Keratinocyte (primary cell): Measurements from ENCODE around the gene SLC25A23. TPM values are rescaled to one million over a fixed set of nuclear protein-coding genes. Genes with fewer than 3 reads are reported as not detected.

ENCODE experiments used
- DNase-seq: peaks from one replicate; pipeline ENCODE4 v3.0.0-alpha.2; 2011; ENCODE audit warnings: low read depth, missing footprints, low spot score
- FAIRE-seq: peaks from 2 replicates; lab custom pipeline; 2011; peaks lifted over from hg19 to GRCh38; lab: Jason Lieb, UNC
- H2AFZ ChIP-seq: 2 replicates; pipeline ENCODE4 v1.6.0; 2012; ENCODE audit warnings: low read length, control low read depth, inconsistent platforms; ENCODE audit not compliant: control insufficient read depth
- H3K27ac ChIP-seq: 2 replicates; pipeline ENCODE4 v1.5.1; 2011; ENCODE audit warnings: low read length; ENCODE audit not compliant: control insufficient read depth, insufficient read depth
- H3K27me3 ChIP-seq: 3 replicates; pipeline ENCODE4 v1.6.0; 2011; ENCODE audit warnings: low read length; ENCODE audit not compliant: control insufficient read depth, insufficient read depth; ENCODE audit errors: extremely low read depth
- H3K36me3 ChIP-seq, 2 experiments: 2 replicates in 1 of 2; 3 replicates in 1 of 2; pipeline ENCODE4 v1.5.1; 2011; ENCODE audit warnings: low read length in 2 of 2, mild to moderate bottlenecking in 1 of 2; ENCODE audit not compliant: control insufficient read depth in 2 of 2, insufficient read depth in 2 of 2; ENCODE audit errors: extremely low read depth in 1 of 2
- H3K4me1 ChIP-seq: 3 replicates; pipeline ENCODE4 v1.5.1; 2011; ENCODE audit warnings: low read length; ENCODE audit not compliant: control insufficient read depth, insufficient read depth; ENCODE audit errors: extremely low read depth
- H3K4me2 ChIP-seq: 3 replicates; pipeline ENCODE4 v1.6.0; 2011; ENCODE audit warnings: low read depth, low read length; ENCODE audit not compliant: control insufficient read depth, insufficient read depth; ENCODE audit errors: extremely low read depth
- H3K4me3 ChIP-seq, 3 experiments: fragments of 200-600 bp in 1 of 3; sonication (generic) in 1 of 3; 2 replicates in 2 of 3; 3 replicates in 1 of 3; pipeline ENCODE4 v1.5.1; 2011 to 2016; ENCODE audit warnings: low read length in 3 of 3, mild to moderate bottlenecking in 3 of 3, control low read depth in 2 of 3, inconsistent platforms in 1 of 3, low read depth in 1 of 3, mixed read lengths in 1 of 3, mixed run types in 1 of 3, moderate library complexity in 1 of 3; ENCODE audit not compliant: control insufficient read depth in 2 of 3, insufficient read depth in 2 of 3; ENCODE audit errors: extremely low read depth in 1 of 3
- H3K79me2 ChIP-seq: 2 replicates; pipeline ENCODE4 v1.6.0; 2012; ENCODE audit warnings: low read length; ENCODE audit not compliant: control insufficient read depth, insufficient read depth
- H3K9ac ChIP-seq: 3 replicates; pipeline ENCODE4 v1.6.0; 2011; ENCODE audit warnings: low read length; ENCODE audit not compliant: control insufficient read depth, insufficient read depth; ENCODE audit errors: extremely low read depth
- H3K9me1 ChIP-seq: 3 replicates; pipeline ENCODE4 v1.6.0; 2011; ENCODE audit warnings: low read length; ENCODE audit not compliant: control insufficient read depth, insufficient read depth; ENCODE audit errors: extremely low read depth
- H3K9me3 ChIP-seq: 2 replicates; pipeline ENCODE4 v1.5.1; 2012; ENCODE audit warnings: low read depth, low read length; ENCODE audit not compliant: control insufficient read depth
- H4K20me1 ChIP-seq: 3 replicates; pipeline ENCODE4 v1.6.0; 2011; ENCODE audit warnings: low read length; ENCODE audit not compliant: control insufficient read depth, insufficient read depth; ENCODE audit errors: extremely low read depth
- EZH2 ChIP-seq: IDR thresholded peaks from one replicate; pipeline ENCODE4 v1.6.1; 2012; ENCODE audit warnings: inconsistent platforms, mild to moderate bottlenecking, low read length, moderate library complexity
- dilution Hi-C: fragments of 300-500 bp; cut with MboI; formaldehyde crosslinking; loops from one replicate; pipeline ENCODE4 v1.7.0; 2020; ENCODE audit warnings: low sequenced_read_pairs; ENCODE audit not compliant: extremely low pct_ligation_motif_present
- polyA plus RNA-seq, 5 experiments: library from polyadenylated mRNA; depleted of rRNA in 3 of 5; stranded (reverse) in 3 of 5; stranded (forward) in 1 of 5; unstranded in 1 of 5; fragments of >200 nt; gene quantifications; 1 replicate in 1 of 5; 2 replicates in 3 of 5; 3 replicates in 1 of 5; pipeline versions ENCODE4 v1.2.1 to v1.2.3, GENCODE V29; 2011 to 2012; ENCODE audit warnings: missing spikeins in 2 of 5, low read depth in 1 of 5, low replicate concordance in 1 of 5
- TF ChIP-seq, protein P1 (sequence below), 3 experiments: IDR thresholded peaks in 1 of 3; conservative IDR thresholded peaks in 1 of 3; optimal IDR thresholded peaks in 1 of 3; 2 replicates in 2 of 3; 3 replicates in 1 of 3; pipeline versions ENCODE3 to v1.5.1; 2011; ENCODE audit warnings: low read length in 3 of 3, mild to moderate bottlenecking in 3 of 3, moderate library complexity in 2 of 3, control low read depth in 1 of 3, inconsistent platforms in 1 of 3; ENCODE audit not compliant: insufficient read depth in 2 of 3; ENCODE audit errors: extremely low read depth in 1 of 3

The SLC25A23 gene
- polyA plus RNA-seq, 1 donor (not counting 4 experiments of a cell fraction or from before 2014, with no cell fraction given) = 6.4 TPM

DNA sequence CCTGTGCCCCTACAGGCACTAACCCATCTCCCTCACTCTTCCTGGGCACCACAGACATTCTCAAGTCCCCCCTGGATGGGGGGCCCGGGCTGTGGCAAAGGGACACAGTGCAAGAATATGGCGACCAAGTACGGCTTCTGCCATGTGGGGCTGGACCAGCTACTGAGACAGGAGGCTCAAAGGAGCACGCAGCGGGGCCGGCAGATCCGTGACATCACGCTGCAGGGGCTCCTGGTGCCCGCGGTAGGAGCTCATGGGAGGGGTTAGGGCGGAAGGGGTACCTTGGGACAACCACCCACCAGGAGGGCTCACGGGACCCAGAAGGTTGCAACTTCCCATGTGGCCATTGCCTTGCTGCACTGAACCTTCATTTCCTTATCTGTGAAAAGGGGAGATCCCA is 63.3 kb downstream of the SLC25A23 start:
- no peak for FAIRE-seq
- TF ChIP-seq EZH2 = no peak
- TF ChIP-seq, protein P1, sequence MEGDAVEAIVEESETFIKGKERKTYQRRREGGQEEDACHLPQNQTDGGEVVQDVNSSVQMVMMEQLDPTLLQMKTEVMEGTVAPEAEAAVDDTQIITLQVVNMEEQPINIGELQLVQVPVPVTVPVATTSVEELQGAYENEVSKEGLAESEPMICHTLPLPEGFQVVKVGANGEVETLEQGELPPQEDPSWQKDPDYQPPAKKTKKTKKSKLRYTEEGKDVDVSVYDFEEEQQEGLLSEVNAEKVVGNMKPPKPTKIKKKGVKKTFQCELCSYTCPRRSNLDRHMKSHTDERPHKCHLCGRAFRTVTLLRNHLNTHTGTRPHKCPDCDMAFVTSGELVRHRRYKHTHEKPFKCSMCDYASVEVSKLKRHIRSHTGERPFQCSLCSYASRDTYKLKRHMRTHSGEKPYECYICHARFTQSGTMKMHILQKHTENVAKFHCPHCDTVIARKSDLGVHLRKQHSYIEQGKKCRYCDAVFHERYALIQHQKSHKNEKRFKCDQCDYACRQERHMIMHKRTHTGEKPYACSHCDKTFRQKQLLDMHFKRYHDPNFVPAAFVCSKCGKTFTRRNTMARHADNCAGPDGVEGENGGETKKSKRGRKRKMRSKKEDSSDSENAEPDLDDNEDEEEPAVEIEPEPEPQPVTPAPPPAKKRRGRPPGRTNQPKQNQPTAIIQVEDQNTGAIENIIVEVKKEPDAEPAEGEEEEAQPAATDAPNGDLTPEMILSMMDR (optimal IDR thresholded peaks at IDR 0.05 in 1 of 3, IDR thresholded peaks at IDR 0.05 in 1 of 3, conservative IDR thresholded peaks at IDR 0.05 in 1 of 3; ENCODE audit: extremely low read depth in 1 of 3, insufficient read depth in 2 of 3, low read length in 3 of 3) = no peak

DNA sequence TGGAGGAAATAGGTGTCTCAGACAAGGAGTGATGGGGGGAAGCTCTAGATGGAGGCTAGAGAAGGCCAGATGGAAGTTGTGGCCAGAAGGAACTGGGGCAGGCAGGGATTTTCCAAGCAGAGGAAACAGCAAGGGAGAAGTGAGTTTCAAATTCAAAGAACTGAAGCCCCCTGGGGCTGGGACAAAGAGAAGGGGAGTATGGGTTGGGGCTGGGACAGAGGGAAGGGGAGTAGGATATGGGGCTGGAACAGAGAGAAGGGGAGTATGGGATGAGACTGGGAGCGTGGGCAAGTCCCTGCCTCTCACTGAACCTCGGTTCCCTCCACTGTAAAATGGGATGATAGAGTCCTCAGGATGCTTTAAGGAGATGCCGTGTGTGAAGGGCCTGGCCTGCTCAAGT is 64.8 kb downstream of the SLC25A23 start:
- Histone ChIP-seq H3K9ac (no peak overlapping the region), H3K79me2 (peaks cover 22% of the 10 kb centered on the region), H3K4me1 (peaks cover 13% of the 10 kb centered on the region), H4K20me1 (no peaks in the 10 kb centered on the region), H2AFZ (no peak overlapping the region), H3K4me2 (no peak overlapping the region), H3K36me3 (peaks cover 2 to 6% of the 10 kb centered on the region in 2 experiments), H3K4me3 (no peak overlapping the region), H3K27me3 (no peaks in the 10 kb centered on the region), H3K9me1 (no peaks in the 10 kb centered on the region), H3K9me3 (no peaks in the 10 kb centered on the region), H3K27ac (no peak overlapping the region)
- DNase-seq (no peak), FAIRE-seq (no peak)
- dilution Hi-C loops = no loop called here
- TF ChIP-seq EZH2 = no peak

More for the DNA sequence above, 63.3 kb downstream of the SLC25A23 start:
- Histone ChIP-seq H3K4me1 (peaks cover 13% of the 10 kb centered on the region), H2AFZ (no peak overlapping the region), H3K27me3 (no peaks in the 10 kb centered on the region), H3K9ac (no peak overlapping the region), H3K9me3 (no peaks in the 10 kb centered on the region), H3K4me3 (no peak overlapping the region), H3K9me1 (no peaks in the 10 kb centered on the region), H3K27ac (no peak overlapping the region), H3K36me3 (no peaks in the 10 kb centered on the region), H4K20me1 (no peaks in the 10 kb centered on the region), H3K79me2 (peaks cover 17% of the 10 kb centered on the region), H3K4me2 (no peak overlapping the region)
- no peak for DNase-seq
- dilution Hi-C loops = no loop called here

DNA sequence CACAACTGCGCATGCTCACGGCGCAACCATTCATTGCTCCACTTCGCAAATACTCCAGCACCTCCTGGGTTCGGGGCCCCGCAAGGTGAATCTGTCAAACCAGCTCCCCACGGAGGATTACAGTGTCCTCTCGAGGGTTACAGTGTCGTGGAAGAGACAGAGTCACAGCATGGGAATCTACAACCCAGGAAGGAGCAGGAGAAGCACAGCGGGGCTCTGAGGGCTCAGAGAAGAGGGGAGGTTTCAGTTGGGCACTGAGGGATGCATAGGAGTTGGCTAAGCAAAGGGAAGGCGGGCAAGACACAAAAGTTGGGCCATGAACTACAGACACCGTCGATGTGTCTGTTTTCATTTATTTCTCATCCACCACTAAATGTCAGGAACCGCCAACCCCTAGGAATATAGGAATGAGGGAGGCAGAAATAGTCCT is 65.6 kb downstream of the SLC25A23 start:
- H3K9me3 ChIP-seq = no peaks in the 10 kb centered on the region
- H3K9ac ChIP-seq = peak overlapping the region; percentile 95
- TF ChIP-seq, protein P1 (optimal IDR thresholded peaks at IDR 0.05 in 1 of 3, IDR thresholded peaks at IDR 0.05 in 1 of 3, conservative IDR thresholded peaks at IDR 0.05 in 1 of 3; ENCODE audit: extremely low read depth in 1 of 3, insufficient read depth in 2 of 3, low read length in 3 of 3) = no peak
- no peak for TF ChIP-seq EZH2
- H3K36me3 ChIP-seq = peaks cover 7 to 12% of the 10 kb centered on the region in 2 experiments
- peak; percentile 29 for FAIRE-seq
- peak overlapping the region; percentile 100 for H3K4me2 ChIP-seq
- H4K20me1 ChIP-seq = peaks cover 2% of the 10 kb centered on the region
- peaks cover 13% of the 10 kb centered on the region for H3K4me1 ChIP-seq
- H3K4me3 ChIP-seq = peak overlapping the region; percentile 96 to 99 (median 98)
- DNase-seq = no peak
- dilution Hi-C loops = no loop called here
- H3K79me2 ChIP-seq = peaks cover 22% of the 10 kb centered on the region
- no peaks in the 10 kb centered on the region for H3K9me1 ChIP-seq
- no peaks in the 10 kb centered on the region for H3K27me3 ChIP-seq
- peak overlapping the region; percentile 89 for H3K27ac ChIP-seq
- H2AFZ ChIP-seq = peak overlapping the region; percentile 97
